LoVo (cell line): ENCODE data around the gene LZTS2.
"Not testable (repeated sequence)": the region's sequence is repeated elsewhere in the genome, so short reads cannot be mapped to it uniquely, and the experiment has no call there.

Source experiments
- DNase-seq: peaks from one replicate; pipeline ENCODE4 v3.0.0-alpha.2; 2016; ENCODE audit warnings: low spot score

The LZTS2 gene

GRCh38 chr10:100999742-101000126 lies at the start of gene LZTS2:
Gene LZTS2 (plus strand): TSS chr10:100999808. CDS start chr10:101002539, 2,731 bp downstream.
- DNase-seq = no peak

GRCh38 chr10:100960251-100960650 lies 39.4 kb upstream of the LZTS2 start:
- no peak for DNase-seq

GRCh38 chr10:100962351-100963080 lies 37.1 kb upstream of the LZTS2 start:
- no peak for DNase-seq

GRCh38 chr10:100963826-100964225 lies 35.8 kb upstream of the LZTS2 start:
- DNase-seq = no peak

- no peak for DNase-seq
Observed at GRCh38 chr10:100965820-100966219, 33.8 kb upstream of the LZTS2 start.

- DNase-seq = no peak
Observed at GRCh38 chr10:100966887-100967286, 32.7 kb upstream of the LZTS2 start.

- DNase-seq = no peak
Observed at GRCh38 chr10:100967332-100967731, 32.3 kb upstream of the LZTS2 start.

GRCh38 chr10:100968062-100968736 lies 31.4 kb upstream of the LZTS2 start:
- DNase-seq = no peak

- no peak for DNase-seq
Observed at GRCh38 chr10:100968863-100969186, 30.8 kb upstream of the LZTS2 start.

- DNase-seq = peak; percentile 46
Observed at GRCh38 chr10:100969187-100970075, 30.2 kb upstream of the LZTS2 start, which contains the start of gene SEMA4G. Gene SEMA4G (plus strand): TSS chr10:100969504. CDS start chr10:100972913, 3,409 bp downstream.

GRCh38 chr10:100970076-100970913 lies 29.3 kb upstream of the LZTS2 start:
- peak; percentile 27 for DNase-seq

- peak; percentile 66 for DNase-seq
Observed at GRCh38 chr10:100970914-100971811, 28.4 kb upstream of the LZTS2 start.

- DNase-seq = no peak
Observed at GRCh38 chr10:100972115-100972903, 27.3 kb upstream of the LZTS2 start.

GRCh38 chr10:100972904-100973535 lies 26.6 kb upstream of the LZTS2 start:
- DNase-seq = no peak

- not testable (repeated sequence) for DNase-seq
Observed at GRCh38 chr10:100975397-100975796, 24.2 kb upstream of the LZTS2 start.

- no peak for DNase-seq
Observed at GRCh38 chr10:100976906-100977305, 22.7 kb upstream of the LZTS2 start.

GRCh38 chr10:100977436-100977835 lies 22.2 kb upstream of the LZTS2 start:
- no peak for DNase-seq

GRCh38 chr10:100978121-100978900 lies 21.3 kb upstream of the LZTS2 start:
- DNase-seq = no peak

GRCh38 chr10:100978901-100979195 lies 20.8 kb upstream of the LZTS2 start:
- no peak for DNase-seq
